HUDEP-2 (cell line): ENCODE results near the gene BSG.

Experiments used
- DNase-seq, 76 experiments: peaks; one replicate each; lab custom pipeline; 2025; ENCODE audit not compliant: unreplicated experiment in 76 of 76; lab: John Stamatoyannopoulos, UW

BSG gene

DNA sequence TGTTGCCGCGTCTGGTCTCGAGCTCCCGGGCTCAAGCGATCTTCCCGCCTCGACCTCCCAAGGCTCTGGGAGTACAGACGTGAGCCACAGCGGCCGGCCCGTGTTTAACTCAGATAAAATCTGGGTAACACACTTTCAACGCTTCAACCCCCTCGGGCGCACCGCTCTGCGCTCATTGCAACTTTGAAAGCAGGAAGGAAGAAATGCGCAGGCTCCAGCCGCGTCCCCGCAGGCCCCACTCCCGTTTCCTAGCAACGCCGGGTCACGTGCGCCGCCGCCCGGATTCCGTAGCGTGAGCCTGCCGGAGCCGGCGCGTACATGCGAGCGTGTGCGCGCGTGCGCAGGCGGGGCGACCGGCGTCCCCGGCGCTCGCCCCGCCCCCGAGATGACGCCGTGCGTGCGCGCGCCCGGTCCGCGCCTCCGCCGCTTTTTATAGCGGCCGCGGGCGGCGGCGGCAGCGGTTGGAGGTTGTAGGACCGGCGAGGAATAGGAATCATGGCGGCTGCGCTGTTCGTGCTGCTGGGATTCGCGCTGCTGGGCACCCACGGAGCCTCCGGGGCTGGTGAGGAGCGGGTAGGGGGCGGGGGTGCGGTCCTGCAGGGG is at the start of gene BSG:
TSS of gene BSG (plus strand) at position 457 of the 603 bp plus-strand sequence. CDS start at position 496, 39 bp downstream.
- DNase-seq: peak; percentile 84 to 100 (median 99)

GRCh38 chr19:522726-523125 is 49.7 kb upstream of the BSG start:
- DNase-seq: no peak

GRCh38 chr19:524062-524674 is 48.2 kb upstream of the BSG start:
- DNase-seq: no peak

GRCh38 chr19:525029-525428 is 47.4 kb upstream of the BSG start:
- DNase-seq: no peak

- no peak for DNase-seq
Measured at GRCh38 chr19:525857-526419, 46.5 kb upstream of the BSG start.

GRCh38 chr19:530134-531008 is 42.0 kb upstream of the BSG start:
- DNase-seq: no peak

GRCh38 chr19:531009-531752 is 41.2 kb upstream of the BSG start:
- DNase-seq: peak in 70 of 76 experiments; percentile 40 to 97 (median 82)

DNA sequence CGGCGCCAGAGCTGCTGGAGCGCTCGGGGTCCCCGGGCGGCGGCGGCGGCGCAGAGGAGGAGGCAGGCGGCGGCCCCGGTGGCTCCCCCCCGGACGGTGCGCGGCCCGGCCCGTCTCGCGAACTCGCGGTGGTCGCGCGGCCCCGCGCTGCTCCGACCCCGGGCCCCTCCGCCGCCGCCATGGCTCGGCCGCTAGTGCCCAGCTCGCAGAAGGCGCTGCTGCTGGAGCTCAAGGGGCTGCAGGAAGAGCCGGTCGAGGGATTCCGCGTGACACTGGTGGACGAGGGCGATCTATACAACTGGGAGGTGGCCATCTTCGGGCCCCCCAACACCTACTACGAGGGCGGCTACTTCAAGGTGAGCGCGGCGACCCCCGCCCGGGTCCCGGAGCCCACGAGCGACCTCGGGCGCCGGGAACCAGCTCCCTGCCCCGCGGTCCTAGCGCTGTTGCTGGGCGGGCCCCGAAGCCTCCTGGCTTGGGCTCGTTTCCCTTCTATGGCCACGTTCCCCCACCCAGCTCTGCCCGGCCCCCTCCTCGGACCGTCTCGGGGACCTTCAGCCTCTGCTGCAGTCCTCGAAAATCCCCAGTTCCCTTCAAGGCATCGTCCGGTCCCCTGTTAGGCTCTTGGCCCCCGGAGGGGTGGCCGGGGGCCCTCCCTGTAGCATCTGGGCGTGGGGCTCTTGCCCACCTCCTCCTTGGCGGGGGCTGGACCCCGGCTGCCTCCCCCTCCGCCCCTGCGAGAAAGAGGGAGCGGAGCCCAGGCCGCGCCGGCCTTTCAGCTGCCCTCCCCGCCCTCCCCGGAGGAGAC is 40.4 kb upstream of the BSG start, which contains the start of gene CDC34:
TSS of gene CDC34 (plus strand) at position 8 of the 808 bp plus-strand sequence. CDS start at position 180, 172 bp downstream.
- peak in 4 of 76 experiments; percentile 48 to 78 (median 58) for DNase-seq

GRCh38 chr19:532561-533363 is 39.6 kb upstream of the BSG start:
- DNase-seq: peak in 57 of 76 experiments; percentile 6 to 85 (median 56)

DNA sequence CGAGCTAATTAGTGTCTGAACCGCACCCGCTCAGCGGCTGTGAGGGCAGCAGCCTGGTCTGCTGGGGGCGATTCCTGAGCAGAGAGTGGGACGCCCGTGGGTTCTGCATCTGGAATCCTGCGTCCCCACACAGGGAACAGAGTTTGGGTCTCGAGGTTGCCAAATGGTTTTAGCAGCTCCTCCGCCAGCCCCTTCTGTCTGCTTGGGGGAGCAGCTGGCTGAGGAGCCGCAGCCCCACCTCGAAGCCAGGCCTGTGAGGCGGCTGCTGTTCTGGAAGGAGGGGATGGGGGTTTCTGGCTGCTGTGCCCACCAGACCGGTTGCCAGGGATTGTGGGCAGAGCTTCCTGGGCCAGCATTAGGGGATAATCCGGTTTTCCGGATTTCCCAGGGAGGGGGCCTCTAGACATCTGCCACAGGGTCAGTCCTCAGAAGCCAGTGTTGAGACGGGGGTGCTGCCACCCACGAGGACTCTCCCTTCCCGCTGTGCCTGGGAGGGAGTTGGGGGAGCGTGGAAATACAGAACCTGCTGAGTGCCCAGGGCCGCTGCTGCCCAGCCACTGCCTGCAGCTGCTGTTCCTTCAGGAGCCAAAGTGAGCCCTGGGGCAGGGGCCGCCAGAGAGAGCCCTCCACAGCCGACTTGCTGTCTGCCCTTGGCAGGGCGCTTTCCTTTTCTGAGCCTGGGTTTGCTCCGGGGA is 38.9 kb upstream of the BSG start:
- no peak for DNase-seq

GRCh38 chr19:534088-534487 is 38.3 kb upstream of the BSG start:
- DNase-seq: peak in 6 of 76 experiments; percentile 15 to 23 (median 20)

DNA sequence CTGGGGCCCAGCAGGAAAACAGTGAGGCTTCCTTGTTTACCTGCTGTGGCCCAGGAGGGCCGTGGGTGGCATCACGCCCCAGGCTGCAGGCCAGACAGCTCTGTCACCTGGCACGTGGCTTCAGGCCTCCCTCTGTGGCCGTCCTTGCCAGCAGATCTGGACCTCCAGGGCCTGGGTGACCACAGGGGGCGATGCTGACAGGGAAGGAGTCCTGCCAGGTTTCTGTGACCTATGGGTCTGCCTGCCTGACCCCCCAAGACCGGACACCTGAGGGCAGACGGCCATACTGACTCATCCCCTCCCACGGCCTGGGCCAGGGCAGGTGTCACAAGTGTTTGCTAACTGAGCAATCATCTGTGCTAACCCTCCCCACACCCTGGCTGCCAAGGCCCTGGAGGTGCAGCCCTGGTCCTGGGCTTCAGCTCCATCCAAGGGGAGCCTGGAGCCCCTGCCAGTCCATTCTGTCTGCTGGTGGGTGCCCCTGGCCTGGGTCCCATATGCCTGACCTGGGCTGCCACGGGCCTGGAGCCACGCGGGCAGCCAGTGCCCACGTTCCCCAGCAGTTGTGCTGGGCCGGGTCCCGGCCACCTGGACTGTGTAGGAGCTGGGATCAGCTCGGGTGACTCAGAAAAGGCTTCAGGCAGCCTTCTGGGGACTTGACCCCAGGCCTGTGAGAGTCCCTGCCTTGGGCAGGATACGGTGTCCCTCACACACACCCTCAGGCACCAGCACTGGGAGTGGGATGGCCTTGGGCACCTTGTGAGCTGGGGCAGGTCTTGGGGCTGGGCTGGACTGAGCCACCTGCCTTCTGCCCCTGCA is 37.2 kb upstream of the BSG start:
- peak in 3 of 76 experiments; percentile 22 to 31 (median 27) for DNase-seq

GRCh38 chr19:536031-536880 is 36.1 kb upstream of the BSG start:
- DNase-seq: no peak

DNA sequence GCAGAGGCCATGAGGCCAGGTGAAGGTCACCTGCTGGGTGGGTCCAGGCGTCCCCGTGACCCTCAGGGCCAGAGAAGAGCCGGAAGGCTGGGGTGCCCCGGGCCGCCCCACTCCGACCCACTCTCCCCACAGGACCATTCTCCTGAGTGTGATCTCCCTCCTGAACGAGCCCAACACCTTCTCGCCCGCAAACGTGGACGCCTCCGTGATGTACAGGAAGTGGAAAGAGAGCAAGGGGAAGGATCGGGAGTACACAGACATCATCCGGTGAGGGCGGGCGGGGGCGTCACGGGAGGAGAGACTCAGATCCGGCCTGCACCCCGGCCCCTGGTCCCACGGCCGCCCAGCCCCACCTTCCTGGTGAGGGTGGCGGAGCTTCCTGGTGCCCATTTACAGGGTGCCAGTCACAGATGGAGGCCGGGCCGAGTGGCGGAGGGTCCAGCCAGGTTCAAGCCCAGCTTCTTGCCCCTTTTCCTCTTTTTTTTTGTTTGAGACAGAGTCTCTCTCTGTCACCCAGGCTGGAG is 35.5 kb upstream of the BSG start:
- DNase-seq: no peak

GRCh38 chr19:538641-539428 is 33.6 kb upstream of the BSG start:
- DNase-seq: no peak
